Glomerular visceral epithelial cell (primary cell): ENCODE data around the gene HRK.

Experiments
- DNase-seq: peaks from one replicate; pipeline ENCODE4 v3.0.0-alpha.2; 2016; ENCODE audit errors: extremely low spot score

Gene HRK

GRCh38 chr12:116898669-116899068, 17.4 kb upstream of the HRK start:
- DNase-seq, result no peak

GRCh38 chr12:116897476-116897875, 16.2 kb upstream of the HRK start:
- DNase-seq, result no peak

GRCh38 chr12:116896411-116896924, 15.2 kb upstream of the HRK start:
- no peak for DNase-seq

- DNase-seq, result no peak
Observed at GRCh38 chr12:116894913-116895312, 13.7 kb upstream of the HRK start.

- DNase-seq, result no peak
Observed at GRCh38 chr12:116892349-116893140, 11.3 kb upstream of the HRK start.

- DNase-seq, result no peak
Observed at GRCh38 chr12:116891019-116891418, 9.8 kb upstream of the HRK start.

GRCh38 chr12:116890330-116890729, 9.1 kb upstream of the HRK start:
- no peak for DNase-seq

GRCh38 chr12:116887897-116888296, 6.7 kb upstream of the HRK start:
- DNase-seq, result no peak

- DNase-seq, result no peak
Observed at GRCh38 chr12:116887244-116887643, 6.0 kb upstream of the HRK start.

GRCh38 chr12:116885491-116885890, 4.2 kb upstream of the HRK start:
- DNase-seq, result no peak

GRCh38 chr12:116884871-116885270, 3.6 kb upstream of the HRK start:
- no peak for DNase-seq

- peak; percentile 10 for DNase-seq
Observed at GRCh38 chr12:116882742-116883141, 1.5 kb upstream of the HRK start.

- no peak for DNase-seq
Observed at GRCh38 chr12:116881877-116882507, 751 bp upstream of the HRK start.

GRCh38 chr12:116880817-116881324, 370 bp downstream of the HRK start:
- peak; percentile 47 for DNase-seq

GRCh38 chr12:116880213-116880816, 926 bp downstream of the HRK start:
- DNase-seq, result no peak

- no peak for DNase-seq
Observed at GRCh38 chr12:116879509-116880212, 1.6 kb downstream of the HRK start.

- DNase-seq, result no peak
Observed at GRCh38 chr12:116878567-116879508, 2.4 kb downstream of the HRK start.

- no peak for DNase-seq
Observed at GRCh38 chr12:116876151-116876869, 4.9 kb downstream of the HRK start.

- no peak for DNase-seq
Observed at GRCh38 chr12:116874324-116874995, 6.8 kb downstream of the HRK start.

GRCh38 chr12:116870306-116870705, 10.9 kb downstream of the HRK start:
- no peak for DNase-seq
